ENCODE data around the gene RGS4. TPM values are rescaled to one million over a fixed set of nuclear protein-coding genes. Genes with fewer than 3 reads are reported as not detected.

RGS4 gene
- total RNA-seq, 1 donor from 2014 or later: 0.43 TPM

GRCh38 chr1:163029901-163030300, 39.3 kb upstream of the RGS4 start:
- DNase-seq (ENCODE audit: low spot score): no peak
- no peak overlapping the region for H3K4me2 ChIP-seq
- no peak overlapping the region for H2AFZ ChIP-seq (replicated peaks)
- peaks cover 2% of the 10 kb centered on the region for H3K9me3 Mint-ChIP-seq
- TF ChIP-seq EZH2 (IDR thresholded peaks at IDR 0.05) (no peak), EZH2phosphoT487 (IDR thresholded peaks at IDR 0.05) (no peak), CTCF (IDR thresholded peaks at IDR 0.05) (no peak)
- H3F3A ChIP-seq (ENCODE audit: low read depth): no peaks in the 10 kb centered on the region
- H3K4me1 ChIP-seq: no peaks in the 10 kb centered on the region
- H3K27me3 Mint-ChIP-seq (ENCODE audit: insufficient read depth, low read depth): no peaks in the 10 kb centered on the region
- no peak overlapping the region for H3K27ac Mint-ChIP-seq
- no peak overlapping the region for H3K9ac ChIP-seq
- no peak overlapping the region for H3K4me3 ChIP-seq
- no peaks in the 10 kb centered on the region for H3K36me3 Mint-ChIP-seq
- no peaks in the 10 kb centered on the region for H3K9me3 ChIP-seq (ENCODE audit: low read depth)
- H4K20me1 ChIP-seq (ENCODE audit: low read depth): no peaks in the 10 kb centered on the region
- no peaks in the 10 kb centered on the region for H3K4me1 Mint-ChIP-seq
- H3K27me3 ChIP-seq: no peaks in the 10 kb centered on the region
- H3K4me3 Mint-ChIP-seq: no peak overlapping the region
- H3K79me2 ChIP-seq (ENCODE audit: low read depth): no peaks in the 10 kb centered on the region
- no peak overlapping the region for H3K27ac ChIP-seq
- no peaks in the 10 kb centered on the region for H3K36me3 ChIP-seq

GRCh38 chr1:163035446-163036249, 33.5 kb upstream of the RGS4 start:
- Histone ChIP-seq H3F3A (ENCODE audit: low read depth) (no peaks in the 10 kb centered on the region), H3K79me2 (ENCODE audit: low read depth) (no peaks in the 10 kb centered on the region), H3K4me1 (no peaks in the 10 kb centered on the region), H2AFZ (replicated peaks) (peak overlapping the region; percentile 73), H3K4me3 (no peak overlapping the region), H3K9me3 (ENCODE audit: low read depth) (no peaks in the 10 kb centered on the region), H3K27ac (no peak overlapping the region), H3K36me3 (no peaks in the 10 kb centered on the region), H3K4me2 (no peak overlapping the region), H4K20me1 (ENCODE audit: low read depth) (no peaks in the 10 kb centered on the region), H3K9ac (no peak overlapping the region), H3K27me3 (no peaks in the 10 kb centered on the region)
- DNase-seq (ENCODE audit: low spot score): no peak
- TF ChIP-seq EZH2phosphoT487 (IDR thresholded peaks at IDR 0.05) (no peak), EZH2 (IDR thresholded peaks at IDR 0.05) (no peak), CTCF (IDR thresholded peaks at IDR 0.05) (no peak)
- Mint-ChIP-seq H3K4me3 (no peak overlapping the region), H3K9me3 (no peaks in the 10 kb centered on the region), H3K4me1 (peaks cover 3% of the 10 kb centered on the region), H3K27ac (no peak overlapping the region), H3K27me3 (ENCODE audit: insufficient read depth, low read depth) (peaks cover 3% of the 10 kb centered on the region), H3K36me3 (no peaks in the 10 kb centered on the region)

- Histone ChIP-seq H3K36me3 (no peaks in the 10 kb centered on the region), H3F3A (ENCODE audit: low read depth) (no peaks in the 10 kb centered on the region), H3K4me1 (no peaks in the 10 kb centered on the region), H3K4me3 (no peak overlapping the region), H4K20me1 (ENCODE audit: low read depth) (no peaks in the 10 kb centered on the region), H3K79me2 (ENCODE audit: low read depth) (no peaks in the 10 kb centered on the region), H2AFZ (replicated peaks) (no peak overlapping the region), H3K27ac (no peak overlapping the region), H3K9me3 (ENCODE audit: low read depth) (no peaks in the 10 kb centered on the region), H3K27me3 (no peaks in the 10 kb centered on the region), H3K9ac (no peak overlapping the region), H3K4me2 (no peak overlapping the region)
- Mint-ChIP-seq H3K27me3 (ENCODE audit: insufficient read depth, low read depth) (peaks cover 3% of the 10 kb centered on the region), H3K9me3 (no peaks in the 10 kb centered on the region), H3K4me3 (no peak overlapping the region), H3K36me3 (no peaks in the 10 kb centered on the region), H3K4me1 (peaks cover 3% of the 10 kb centered on the region), H3K27ac (no peak overlapping the region)
- DNase-seq (ENCODE audit: low spot score): no peak
- no peak for TF ChIP-seq CTCF (IDR thresholded peaks at IDR 0.05)
- TF ChIP-seq EZH2phosphoT487 (IDR thresholded peaks at IDR 0.05): no peak
- no peak for TF ChIP-seq EZH2 (IDR thresholded peaks at IDR 0.05)
These were observed 32.5 kb upstream of the RGS4 start for GRCh38 chr1:163036671-163037070.

All from neural progenitor cell (in vitro differentiated cells).